Lung (tissue), 12 donors: Measurements from ENCODE around the gene ANKHD1. TPM values are rescaled to one million over a fixed set of nuclear protein-coding genes. Genes with fewer than 3 reads are reported as not detected.

Experiments used
- ATAC-seq: fragments of 200-7000 bp; cut with Tn5 transposase; one replicate; pipeline ENCODE4 v1.9.1; 2020; ENCODE audit warnings: moderate number of reproducible peaks; ENCODE audit not compliant: insufficient read depth, low FRiP score
- DNase-seq, 3 donors: peaks; one replicate each; pipeline ENCODE4 v3.0.0-alpha.2; 2013 to 2017
- H3K27ac ChIP-seq, 2 donors: one replicate each; pipeline ENCODE4 v1.5.1; 2013; ENCODE audit warnings: mild to moderate bottlenecking in 2 of 2, moderate library complexity in 2 of 2, control low read depth in 1 of 2, inconsistent platforms in 1 of 2, low read depth in 1 of 2, low read length in 1 of 2
- H3K27me3 ChIP-seq, 3 donors: one replicate each; pipeline ENCODE4 v1.5.1; 2013; ENCODE audit warnings: low read length in 2 of 3; ENCODE audit not compliant: control insufficient read depth in 3 of 3, insufficient read depth in 3 of 3
- H3K36me3 ChIP-seq, 4 donors: one replicate each; pipeline ENCODE4 v1.5.1; 2013; ENCODE audit warnings: low read length in 4 of 4, mild to moderate bottlenecking in 1 of 4, moderate library complexity in 1 of 4; ENCODE audit not compliant: control insufficient read depth in 4 of 4, insufficient read depth in 4 of 4
- H3K4me1 ChIP-seq, 5 donors: one replicate each; pipeline ENCODE4 v1.5.1; 2013; ENCODE audit warnings: low read length in 5 of 5, mild to moderate bottlenecking in 2 of 5, moderate library complexity in 1 of 5; ENCODE audit not compliant: control insufficient read depth in 5 of 5, insufficient read depth in 5 of 5
- H3K4me3 ChIP-seq: one replicate; pipeline ENCODE4 v1.5.1; 2013; ENCODE audit warnings: mild to moderate bottlenecking, control low read depth, moderate library complexity
- H3K9ac ChIP-seq, 2 donors: one replicate each; pipeline ENCODE4 v1.5.1; 2013; ENCODE audit warnings: low read length in 2 of 2, control low read depth in 1 of 2; ENCODE audit not compliant: insufficient read depth in 1 of 2
- H3K9me3 ChIP-seq, 4 donors: one replicate each; pipeline ENCODE4 v1.5.1; 2013; ENCODE audit warnings: low read length in 3 of 4, mild to moderate bottlenecking in 1 of 4, moderate library complexity in 1 of 4; ENCODE audit not compliant: control insufficient read depth in 4 of 4, insufficient read depth in 3 of 4
- WGBS, 2 donors: extraction: QIAGEN DNeasy Blood & Tissue Kit; methylation state at CpG; one replicate each; pipeline ENCODE4 v1.1.7; 2013; 5-methylcytosine and 5-hydroxymethylcytosine counted together
- polyA plus RNA-seq, 2 donors: library from polyadenylated mRNA; stranded (reverse); fragments of 200-250 nt; gene quantifications; one replicate each; pipeline ENCODE4 v1.2.1, GENCODE V29; 2013
- total RNA-seq, 2 donors: library from RNA; depleted of rRNA in 1 of 2; stranded (reverse); fragments of >200 nt in 1 of 2; gene quantifications; one replicate each; pipeline ENCODE4 v1.2.1, GENCODE V29; 2014 to 2021
- TF ChIP-seq, protein P1 (sequence below): IDR thresholded peaks from 2 replicates; pipeline ENCODE4 v1.5.1; 2012; ENCODE audit warnings: mild to moderate bottlenecking; ENCODE audit errors: control extremely low read depth, extremely low read depth
- donor health status: control.
- donor health status: control.
- donor health status: Bipolar disorder and iron deficiency.
- donor health status: healthy.
- donor health status: DM: yes; HTN: yes; CAD: no.

Gene ANKHD1
- total and polyA plus RNA-seq, 4 donors, result 53.0 to 200 (median 90.8) TPM

DNA sequence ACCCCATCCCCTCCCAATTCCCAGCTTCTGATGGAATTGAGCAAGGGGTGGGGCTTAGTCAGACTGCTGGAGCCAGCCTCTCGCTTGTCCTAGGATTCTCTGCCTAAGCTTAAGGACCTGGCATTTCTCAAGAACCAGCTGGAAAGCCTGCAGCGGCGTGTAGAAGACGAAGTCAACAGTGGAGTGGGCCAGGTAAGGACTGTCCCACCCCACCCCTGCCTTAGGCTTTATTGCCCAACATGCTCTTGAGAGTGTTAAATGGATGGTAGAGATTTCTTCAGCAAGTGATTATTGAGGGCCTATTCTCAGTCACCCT lies 164.1 kb downstream of the ANKHD1 start:
- H3K9me3 ChIP-seq, result no peaks in the 10 kb centered on the region
- no peak overlapping the region for H3K9ac ChIP-seq
- H3K27ac ChIP-seq, result peak overlapping the region in 1 of 2 donors; percentile 26
- peaks cover 5 to 38% (median 14%) of the 10 kb centered on the region in 5 donors for H3K4me1 ChIP-seq
- H3K27me3 ChIP-seq, result no peaks in the 10 kb centered on the region
- ATAC-seq (peak; percentile 13), DNase-seq (no peak)
- H3K36me3 ChIP-seq, result peaks cover 0 to 30% (median 18%) of the 10 kb centered on the region in 4 donors
- H3K4me3 ChIP-seq, result no peak overlapping the region
- 59 to 84% methylated on average over 4 of the region's 4 CpGs for WGBS, 2 donors
- TF ChIP-seq, protein P1, sequence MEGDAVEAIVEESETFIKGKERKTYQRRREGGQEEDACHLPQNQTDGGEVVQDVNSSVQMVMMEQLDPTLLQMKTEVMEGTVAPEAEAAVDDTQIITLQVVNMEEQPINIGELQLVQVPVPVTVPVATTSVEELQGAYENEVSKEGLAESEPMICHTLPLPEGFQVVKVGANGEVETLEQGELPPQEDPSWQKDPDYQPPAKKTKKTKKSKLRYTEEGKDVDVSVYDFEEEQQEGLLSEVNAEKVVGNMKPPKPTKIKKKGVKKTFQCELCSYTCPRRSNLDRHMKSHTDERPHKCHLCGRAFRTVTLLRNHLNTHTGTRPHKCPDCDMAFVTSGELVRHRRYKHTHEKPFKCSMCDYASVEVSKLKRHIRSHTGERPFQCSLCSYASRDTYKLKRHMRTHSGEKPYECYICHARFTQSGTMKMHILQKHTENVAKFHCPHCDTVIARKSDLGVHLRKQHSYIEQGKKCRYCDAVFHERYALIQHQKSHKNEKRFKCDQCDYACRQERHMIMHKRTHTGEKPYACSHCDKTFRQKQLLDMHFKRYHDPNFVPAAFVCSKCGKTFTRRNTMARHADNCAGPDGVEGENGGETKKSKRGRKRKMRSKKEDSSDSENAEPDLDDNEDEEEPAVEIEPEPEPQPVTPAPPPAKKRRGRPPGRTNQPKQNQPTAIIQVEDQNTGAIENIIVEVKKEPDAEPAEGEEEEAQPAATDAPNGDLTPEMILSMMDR, result no peak

- H3K27ac ChIP-seq, result peak overlapping the region in 1 of 2 donors; percentile 74
- no peak overlapping the region for H3K4me3 ChIP-seq
- TF ChIP-seq, protein P1, result no peak
- H3K9me3 ChIP-seq, result no peaks in the 10 kb centered on the region
- WGBS, 2 donors, result 91 to 96% methylated on average over 5 of the region's 5 CpGs
- DNase-seq (no peak), ATAC-seq (no peak)
- H3K27me3 ChIP-seq, result no peaks in the 10 kb centered on the region
- peaks cover 5 to 38% (median 21%) of the 10 kb centered on the region in 5 donors for H3K4me1 ChIP-seq
- peaks cover 0 to 24% (median 18%) of the 10 kb centered on the region in 4 donors for H3K36me3 ChIP-seq
- no peak overlapping the region for H3K9ac ChIP-seq
These were observed 165.0 kb downstream of the ANKHD1 start for GRCh38 chr5:140566665-140567064.

- H3K27ac ChIP-seq, result peak overlapping the region in 1 of 2 donors; percentile 74
- no peak overlapping the region for H3K4me3 ChIP-seq
- peaks cover 5 to 37% (median 25%) of the 10 kb centered on the region in 5 donors for H3K4me1 ChIP-seq
These were observed 165.6 kb downstream of the ANKHD1 start for GRCh38 chr5:140567136-140567818.

More at GRCh38 chr5:140567136-140567818, 165.6 kb downstream of the ANKHD1 start:
- Histone ChIP-seq H3K27me3 (no peaks in the 10 kb centered on the region), H3K36me3 (peaks cover 0 to 24% (median 18%) of the 10 kb centered on the region in 4 donors), H3K9me3 (no peaks in the 10 kb centered on the region), H3K9ac (no peak overlapping the region)
- DNase-seq (no peak), ATAC-seq (no peak)
- TF ChIP-seq, protein P1, result no peak
- 91 to 95% methylated on average over 22 of the region's 22 CpGs for WGBS, 2 donors
